OCI-LY7 (cell line): ENCODE results near the gene NAALADL2.
"Not testable (repeated sequence)": the region's sequence is repeated elsewhere in the genome, so short reads cannot be mapped to it uniquely, and the experiment has no call there.

Experiments
- CTCF ChIP-seq: fragments of 200-600 bp; sonication (generic); conservative IDR thresholded peaks from 2 replicates; pipeline ENCODE4 v1.5.1; 2014; ENCODE audit warnings: mild to moderate bottlenecking, antibody characterized with exemption, low read length, moderate library complexity, mixed read lengths
- EZH2phosphoT487 ChIP-seq: fragments of 200-600 bp; sonication (generic); IDR thresholded peaks from 2 replicates; pipeline ENCODE4 v1.6.1; 2018; ENCODE audit warnings: low read depth, borderline replicate concordance, mild to moderate bottlenecking, mixed run types, antibody characterized with exemption, low read length, moderate library complexity, mixed read lengths

DNA sequence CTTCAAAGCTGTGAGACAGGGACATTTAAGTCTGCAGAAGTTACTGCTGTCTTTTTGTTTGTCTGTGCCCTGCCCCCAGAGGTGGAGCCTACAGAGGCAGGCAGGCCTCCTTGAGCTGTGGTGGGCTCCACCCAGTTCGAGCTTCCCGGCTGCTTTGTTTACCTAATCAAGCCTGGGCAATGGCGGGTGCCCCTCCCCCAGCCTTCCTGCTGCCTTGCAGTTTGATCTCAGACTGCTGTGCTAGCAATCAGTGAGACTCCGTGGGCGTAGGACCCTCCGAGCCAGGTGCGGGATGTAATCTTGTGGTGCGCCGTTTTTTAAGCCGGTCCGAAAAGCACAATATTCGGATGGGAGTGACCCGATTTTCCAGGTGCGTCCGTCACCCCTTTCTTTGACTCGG is 928.0 kb downstream of the NAALADL2 start:
- TF ChIP-seq CTCF, EZH2phosphoT487: not testable (repeated sequence)
